ENCODE data around the gene NPAS3.

Gene NPAS3

GRCh38 chr14:33452995-33453394 is 514.3 kb downstream of the NPAS3 start:
- no peak for TF ChIP-seq CTCF (IDR thresholded peaks at IDR 0.05; ENCODE audit: low read depth, low read length)
- no peak overlapping the region for H3K4me3 ChIP-seq (ENCODE audit: low read depth, low read length)

GRCh38 chr14:33454022-33454595 is 515.4 kb downstream of the NPAS3 start:
- TF ChIP-seq CTCF (IDR thresholded peaks at IDR 0.05; ENCODE audit: low read depth, low read length): no peak
- no peak overlapping the region for H3K4me3 ChIP-seq (ENCODE audit: low read depth, low read length)

GRCh38 chr14:33454707-33455106 is 516.0 kb downstream of the NPAS3 start:
- no peak overlapping the region for H3K4me3 ChIP-seq (ENCODE audit: low read depth, low read length)
- TF ChIP-seq CTCF (IDR thresholded peaks at IDR 0.05; ENCODE audit: low read depth, low read length): no peak

GRCh38 chr14:33455654-33456345 is 517.1 kb downstream of the NPAS3 start:
- H3K4me3 ChIP-seq (ENCODE audit: low read depth, low read length): no peak overlapping the region
- TF ChIP-seq CTCF (IDR thresholded peaks at IDR 0.05; ENCODE audit: low read depth, low read length): no peak

GRCh38 chr14:33457021-33457420 is 518.3 kb downstream of the NPAS3 start:
- H3K4me3 ChIP-seq (ENCODE audit: low read depth, low read length): no peak overlapping the region
- no peak for TF ChIP-seq CTCF (IDR thresholded peaks at IDR 0.05; ENCODE audit: low read depth, low read length)

- no peak overlapping the region for H3K4me3 ChIP-seq (ENCODE audit: low read depth, low read length)
- TF ChIP-seq CTCF (IDR thresholded peaks at IDR 0.05; ENCODE audit: low read depth, low read length): no peak
These were observed 518.9 kb downstream of the NPAS3 start for GRCh38 chr14:33457617-33458016.

GRCh38 chr14:33460164-33460563 is 521.5 kb downstream of the NPAS3 start:
- no peak for TF ChIP-seq CTCF (IDR thresholded peaks at IDR 0.05; ENCODE audit: low read depth, low read length)
- no peak overlapping the region for H3K4me3 ChIP-seq (ENCODE audit: low read depth, low read length)

Data from WI38 (cell line).